B cell (primary cell): ENCODE results near the gene CPA1. TPM values are rescaled to one million over a fixed set of nuclear protein-coding genes. Genes with fewer than 3 reads are reported as not detected.

Experiments used
- ATAC-seq: fragments of 200-7000 bp; cut with Tn5 transposase; one replicate; pipeline ENCODE4 v1.10.0; 2021; ENCODE audit warnings: low read depth, mild to moderate bottlenecking, moderate number of reproducible peaks, moderate library complexity
- CTCF ChIA-PET: fragments of 350-600 bp; sonication (Branson Sonifier 250); formaldehyde crosslinking; loops from one replicate; lab custom pipeline; 2021; ENCODE audit warnings: antibody characterized with exemption, inconsistent platforms; lab: Charles Lee
- POLR2A ChIA-PET: fragments of 350-600 bp; sonication (Branson Sonifier 250); formaldehyde crosslinking; loops from one replicate; lab custom pipeline; 2021; ENCODE audit warnings: antibody characterized with exemption; lab: Charles Lee
- DNase-seq: peaks from one replicate; pipeline ENCODE4 v3.0.0; 2013
- H2AFZ ChIP-seq: 2 replicates; pipeline ENCODE4 v1.6.1; 2012; ENCODE audit warnings: mild to moderate bottlenecking, low read depth, low read length; ENCODE audit not compliant: insufficient read depth, poor library complexity, severe bottlenecking
- H3K27ac ChIP-seq, 2 donors: 1 replicate in 1 of 2; 2 replicates in 1 of 2; pipeline ENCODE4 v1.5.1; 2012 to 2013; ENCODE audit warnings: low read length in 2 of 2, mild to moderate bottlenecking in 2 of 2, moderate library complexity in 1 of 2
- H3K27me3 ChIP-seq, 4 experiments: fragments of 200-600 bp in 1 of 4; sonication (generic) in 1 of 4; replicated peaks in 1 of 4; 1 replicate in 2 of 4; 2 replicates in 2 of 4; pipeline versions ENCODE4 v1.6.1 to v1.7.0; 2013 to 2016; ENCODE audit warnings: low read length in 3 of 4, mild to moderate bottlenecking in 2 of 4, mixed read lengths in 1 of 4, moderate library complexity in 1 of 4; ENCODE audit not compliant: insufficient read depth in 4 of 4, control insufficient read depth in 3 of 4; ENCODE audit errors: control extremely low read depth in 1 of 4
- H3K36me3 ChIP-seq, 2 experiments: replicated peaks in 1 of 2; 1 replicate in 1 of 2; 2 replicates in 1 of 2; pipeline versions ENCODE4 v1.6.1 to v1.7.1; 2013; ENCODE audit warnings: low read length in 1 of 2; ENCODE audit not compliant: insufficient read depth in 2 of 2, control insufficient read depth in 1 of 2; ENCODE audit errors: control extremely low read depth in 1 of 2, extremely low read depth in 1 of 2
- H3K4me1 ChIP-seq, 2 donors: fragments of 200-600 bp in 1 of 2; sonication (generic) in 1 of 2; 1 replicate in 1 of 2; 2 replicates in 1 of 2; pipeline versions ENCODE4 v1.5.1 to v1.6.1; 2013 to 2017; ENCODE audit warnings: low read length in 2 of 2; ENCODE audit not compliant: control insufficient read depth in 2 of 2, insufficient read depth in 2 of 2
- H3K4me2 ChIP-seq: replicated peaks from 2 replicates; pipeline ENCODE3; 2012; ENCODE audit warnings: mild to moderate bottlenecking, low read depth, low read length; ENCODE audit not compliant: poor library complexity, severe bottlenecking
- H3K4me3 ChIP-seq, 5 experiments: fragments of 200-600 bp in 1 of 5; sonication (generic) in 1 of 5; 1 replicate in 3 of 5; 2 replicates in 2 of 5; pipeline versions ENCODE4 v1.5.1 to v1.7.0; 2011 to 2016; ENCODE audit warnings: low read length in 4 of 5, mild to moderate bottlenecking in 4 of 5, low read depth in 2 of 5, control low read depth in 1 of 5, moderate library complexity in 1 of 5; ENCODE audit not compliant: insufficient read depth in 1 of 5; ENCODE audit errors: control extremely low read depth in 1 of 5, extremely low read depth in 1 of 5
- H3K79me2 ChIP-seq: fragments of 200-600 bp; sonication (generic); one replicate; pipeline ENCODE4 v1.6.0; 2016; ENCODE audit warnings: low read length; ENCODE audit not compliant: control insufficient read depth, insufficient read depth
- H3K9ac ChIP-seq: fragments of 200-600 bp; sonication (generic); 2 replicates; pipeline ENCODE4 v1.6.1; 2017; ENCODE audit warnings: mild to moderate bottlenecking, low read length, moderate library complexity
- H3K9me3 ChIP-seq, 3 donors: one replicate each; pipeline versions ENCODE4 v1.6.1 to v1.7.1; 2013; ENCODE audit warnings: low read length in 2 of 3; ENCODE audit not compliant: control insufficient read depth in 2 of 3, insufficient read depth in 1 of 3; ENCODE audit errors: control extremely low read depth in 1 of 3
- H4K20me1 ChIP-seq: 2 replicates; pipeline ENCODE4 v1.6.0; 2012; ENCODE audit warnings: mild to moderate bottlenecking, low read length; ENCODE audit not compliant: insufficient read depth, control insufficient read depth, poor library complexity, severe bottlenecking
- H3K27ac Mint-ChIP-seq: one replicate; pipeline ENCODE4 v1.8.0; 2021; ENCODE audit warnings: mixed read lengths
- H3K27me3 Mint-ChIP-seq: one replicate; pipeline ENCODE4 v1.8.0; 2021; ENCODE audit warnings: mixed read lengths
- H3K4me1 Mint-ChIP-seq: one replicate; pipeline ENCODE4 v1.8.0; 2021; ENCODE audit warnings: mixed read lengths
- H3K4me3 Mint-ChIP-seq: one replicate; pipeline ENCODE4 v1.8.0; 2021; ENCODE audit warnings: mixed read lengths
- H3K9me3 Mint-ChIP-seq: one replicate; pipeline ENCODE4 v1.8.0; 2022; ENCODE audit warnings: mixed read lengths; ENCODE audit not compliant: insufficient read depth
- CTCF ChIP-seq: fragments of 200-600 bp; IDR thresholded peaks from one replicate; pipeline ENCODE4 v1.8.0; 2022; ENCODE audit warnings: antibody characterized with exemption, mild to moderate bottlenecking
- EZH2 ChIP-seq: IDR thresholded peaks from 2 replicates; pipeline ENCODE4 v1.6.1; 2012; ENCODE audit warnings: borderline replicate concordance, low read depth, mild to moderate bottlenecking, moderate library complexity, low read length; ENCODE audit not compliant: insufficient read depth, poor library complexity, severe bottlenecking
- WGBS: methylation state at CpG from one replicate; pipeline ENCODE4 v1.1.5; 2013; ENCODE audit warnings: missing lambda C conversion rate; ENCODE audit not compliant: insufficient coverage; 5-methylcytosine and 5-hydroxymethylcytosine counted together
- intact Hi-C: fragments of 100-400 bp; cut with micrococcal nuclease; formaldehyde crosslinking; loops from one replicate; pipeline ENCODE4 v1.10.0; 2022
- polyA plus RNA-seq: library from polyadenylated mRNA; depleted of rRNA; stranded (reverse); fragments of >200 nt; gene quantifications from 2 replicates; pipeline ENCODE4 v1.2.3, GENCODE V29; 2012
- total RNA-seq, 2 donors: library from RNA; stranded (reverse); fragments of 120-200 nt in 1 of 2; gene quantifications; 1 replicate in 1 of 2; 2 replicates in 1 of 2; pipeline versions ENCODE4 v1.2.3 to v1.2.4, GENCODE V29; 2013 to 2022

CPA1 gene
- total and polyA plus RNA-seq, 2 donors (not counting 1 experiment from before 2014, with no cell fraction given), result not detected

- H3K27me3 ChIP-seq, result no peaks in the 10 kb centered on the region
- H3K4me3 ChIP-seq, result no peak overlapping the region
- WGBS, result 66% methylated on average over 10 of the region's 15 CpGs
- H3K36me3 ChIP-seq, result no peaks in the 10 kb centered on the region
- H3K4me2 ChIP-seq, result no peak overlapping the region
- no peak for ATAC-seq
- intact Hi-C loops, result no loop called here
- H3K27ac Mint-ChIP-seq, result no peak overlapping the region
- DNase-seq, result no peak
- TF ChIP-seq EZH2, result no peak
- TF ChIP-seq CTCF, result no peak
- H3K4me1 Mint-ChIP-seq, result no peaks in the 10 kb centered on the region
- no peaks in the 10 kb centered on the region for H3K9me3 ChIP-seq
- H3K27ac ChIP-seq, result no peak overlapping the region
- H3K4me3 Mint-ChIP-seq, result no peak overlapping the region
- H2AFZ ChIP-seq, result no peak overlapping the region
- ChIA-PET POLR2A (no interaction called here), CTCF (no interaction called here)
- H3K9ac ChIP-seq, result no peak overlapping the region
- H3K9me3 Mint-ChIP-seq, result no peaks in the 10 kb centered on the region
- no peaks in the 10 kb centered on the region for H3K79me2 ChIP-seq
- no peaks in the 10 kb centered on the region for H3K4me1 ChIP-seq
- H3K27me3 Mint-ChIP-seq, result no peaks in the 10 kb centered on the region
- no peaks in the 10 kb centered on the region for H4K20me1 ChIP-seq
These were observed 14.5 kb upstream of the CPA1 start for GRCh38 chr7:130365511-130366441.

- intact Hi-C loops, result no loop called here
- Histone ChIP-seq H3K79me2 (no peaks in the 10 kb centered on the region), H3K9ac (no peak overlapping the region), H3K4me1 (no peaks in the 10 kb centered on the region), H3K4me2 (no peak overlapping the region), H3K4me3 (no peak overlapping the region), H3K27me3 (no peaks in the 10 kb centered on the region), H3K27ac (no peak overlapping the region), H4K20me1 (no peaks in the 10 kb centered on the region), H3K9me3 (no peaks in the 10 kb centered on the region), H3K36me3 (no peaks in the 10 kb centered on the region), H2AFZ (no peak overlapping the region)
- Mint-ChIP-seq H3K27me3 (no peaks in the 10 kb centered on the region), H3K9me3 (no peaks in the 10 kb centered on the region), H3K4me1 (no peaks in the 10 kb centered on the region), H3K4me3 (no peak overlapping the region), H3K27ac (no peak overlapping the region)
- no peak for ATAC-seq
- CTCF ChIA-PET, result no interaction called here
- TF ChIP-seq CTCF (no peak), EZH2 (no peak)
- DNase-seq, result no peak
- 94% methylated on average over 5 of the region's 6 CpGs for WGBS
- POLR2A ChIA-PET, result no interaction called here
These were observed 13.7 kb upstream of the CPA1 start for GRCh38 chr7:130366564-130366963.
